ENCODE measurements around the gene MED13L. TPM values are rescaled to one million over a fixed set of nuclear protein-coding genes. Genes with fewer than 3 reads are reported as not detected.

The MED13L gene
- total RNA-seq, 1 donor from 2014 or later = 39.8 TPM

DNA sequence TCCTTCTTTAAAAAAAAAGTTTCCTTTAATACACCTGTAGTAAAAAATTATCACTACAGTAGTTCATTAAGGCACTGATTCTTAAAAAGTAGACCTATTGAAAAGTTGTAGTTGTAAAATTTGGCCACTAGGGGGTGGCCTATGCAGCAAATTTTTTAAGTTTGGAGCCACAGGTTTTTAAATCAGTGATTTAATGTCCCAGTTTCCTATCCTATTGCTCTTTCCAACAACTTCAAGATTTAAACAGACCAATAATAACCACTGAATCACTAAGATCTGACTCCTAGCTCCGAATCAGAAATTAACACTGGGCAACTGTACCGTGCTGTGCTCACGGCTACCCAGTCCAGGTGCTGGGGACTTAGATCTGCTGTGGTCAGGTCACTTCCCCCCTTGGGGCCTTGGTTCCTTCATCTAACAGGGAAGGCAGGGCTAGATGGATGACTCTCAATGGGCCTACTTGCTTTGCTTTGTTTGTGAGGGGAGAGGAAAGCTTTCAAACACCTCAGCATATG lies 279.3 kb downstream of the MED13L start:
- Histone ChIP-seq H3K4me3 (ENCODE audit: low read depth, low read length) (no peak overlapping the region), H3K36me3 (ENCODE audit: control insufficient read depth, insufficient read depth, low read length) (peaks cover 8% of the 10 kb centered on the region), H3K27me3 (ENCODE audit: control insufficient read depth, insufficient read depth, low read length) (no peaks in the 10 kb centered on the region)
- no peak for FAIRE-seq
- TF ChIP-seq, protein P1, sequence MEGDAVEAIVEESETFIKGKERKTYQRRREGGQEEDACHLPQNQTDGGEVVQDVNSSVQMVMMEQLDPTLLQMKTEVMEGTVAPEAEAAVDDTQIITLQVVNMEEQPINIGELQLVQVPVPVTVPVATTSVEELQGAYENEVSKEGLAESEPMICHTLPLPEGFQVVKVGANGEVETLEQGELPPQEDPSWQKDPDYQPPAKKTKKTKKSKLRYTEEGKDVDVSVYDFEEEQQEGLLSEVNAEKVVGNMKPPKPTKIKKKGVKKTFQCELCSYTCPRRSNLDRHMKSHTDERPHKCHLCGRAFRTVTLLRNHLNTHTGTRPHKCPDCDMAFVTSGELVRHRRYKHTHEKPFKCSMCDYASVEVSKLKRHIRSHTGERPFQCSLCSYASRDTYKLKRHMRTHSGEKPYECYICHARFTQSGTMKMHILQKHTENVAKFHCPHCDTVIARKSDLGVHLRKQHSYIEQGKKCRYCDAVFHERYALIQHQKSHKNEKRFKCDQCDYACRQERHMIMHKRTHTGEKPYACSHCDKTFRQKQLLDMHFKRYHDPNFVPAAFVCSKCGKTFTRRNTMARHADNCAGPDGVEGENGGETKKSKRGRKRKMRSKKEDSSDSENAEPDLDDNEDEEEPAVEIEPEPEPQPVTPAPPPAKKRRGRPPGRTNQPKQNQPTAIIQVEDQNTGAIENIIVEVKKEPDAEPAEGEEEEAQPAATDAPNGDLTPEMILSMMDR (IDR thresholded peaks at IDR 0.05; ENCODE audit: insufficient read depth, low read length, severe bottlenecking) = peak; percentile 58
- peak; percentile 56 for DNase-seq (ENCODE audit: low read depth)

DNA sequence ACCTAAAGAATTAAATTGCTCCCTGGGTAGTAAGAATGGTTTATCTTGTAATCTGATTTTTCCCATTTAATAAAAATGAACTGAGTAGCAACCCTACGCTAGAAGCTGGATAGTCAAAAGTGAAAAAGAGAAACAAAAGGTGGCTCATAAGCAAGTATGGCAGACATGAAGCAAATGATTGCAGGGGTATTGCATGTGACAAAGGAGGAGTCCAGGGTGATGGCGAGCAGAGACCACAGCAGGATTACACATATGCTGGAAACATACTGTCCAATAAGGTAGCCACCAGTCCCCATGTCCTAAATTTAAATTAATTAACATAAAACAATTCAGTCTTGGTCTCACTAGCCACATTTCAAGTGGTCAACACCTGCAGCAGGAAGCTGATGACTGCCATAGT lies 283.8 kb downstream of the MED13L start:
- DNase-seq (ENCODE audit: low read depth) (no peak), FAIRE-seq (no peak)
- TF ChIP-seq, protein P1 (IDR thresholded peaks at IDR 0.05; ENCODE audit: insufficient read depth, low read length, severe bottlenecking) = no peak
- peaks cover 11% of the 10 kb centered on the region for H3K36me3 ChIP-seq (ENCODE audit: control insufficient read depth, insufficient read depth, low read length)
- no peak overlapping the region for H3K4me3 ChIP-seq (ENCODE audit: low read depth, low read length)
- H3K27me3 ChIP-seq (ENCODE audit: control insufficient read depth, insufficient read depth, low read length) = no peaks in the 10 kb centered on the region

DNA sequence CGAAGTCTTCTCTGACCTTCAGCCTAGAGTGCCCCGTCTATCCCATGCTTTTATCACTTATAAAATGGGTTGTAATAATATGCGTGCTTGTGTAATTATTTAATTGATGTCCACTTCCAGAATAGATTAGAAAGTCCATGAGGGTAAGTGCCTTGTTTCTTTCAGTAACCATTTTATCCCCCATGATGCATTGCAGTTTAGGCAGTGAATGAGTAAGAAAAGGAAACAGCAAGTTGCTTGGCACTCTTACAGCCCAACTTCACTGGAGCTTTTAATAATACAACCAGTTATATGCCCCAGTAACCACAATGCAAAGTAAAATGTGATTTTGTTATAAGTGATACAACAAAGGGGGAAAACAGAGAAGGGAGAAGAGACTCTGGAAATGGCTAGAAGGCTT lies 287.3 kb downstream of the MED13L start:
- TF ChIP-seq, protein P1 (IDR thresholded peaks at IDR 0.05; ENCODE audit: insufficient read depth, low read length, severe bottlenecking) = no peak
- Histone ChIP-seq H3K36me3 (ENCODE audit: control insufficient read depth, insufficient read depth, low read length) (peaks cover 8% of the 10 kb centered on the region), H3K27me3 (ENCODE audit: control insufficient read depth, insufficient read depth, low read length) (no peaks in the 10 kb centered on the region), H3K4me3 (ENCODE audit: low read depth, low read length) (no peak overlapping the region)
- FAIRE-seq = no peak
- DNase-seq (ENCODE audit: low read depth) = no peak

DNA sequence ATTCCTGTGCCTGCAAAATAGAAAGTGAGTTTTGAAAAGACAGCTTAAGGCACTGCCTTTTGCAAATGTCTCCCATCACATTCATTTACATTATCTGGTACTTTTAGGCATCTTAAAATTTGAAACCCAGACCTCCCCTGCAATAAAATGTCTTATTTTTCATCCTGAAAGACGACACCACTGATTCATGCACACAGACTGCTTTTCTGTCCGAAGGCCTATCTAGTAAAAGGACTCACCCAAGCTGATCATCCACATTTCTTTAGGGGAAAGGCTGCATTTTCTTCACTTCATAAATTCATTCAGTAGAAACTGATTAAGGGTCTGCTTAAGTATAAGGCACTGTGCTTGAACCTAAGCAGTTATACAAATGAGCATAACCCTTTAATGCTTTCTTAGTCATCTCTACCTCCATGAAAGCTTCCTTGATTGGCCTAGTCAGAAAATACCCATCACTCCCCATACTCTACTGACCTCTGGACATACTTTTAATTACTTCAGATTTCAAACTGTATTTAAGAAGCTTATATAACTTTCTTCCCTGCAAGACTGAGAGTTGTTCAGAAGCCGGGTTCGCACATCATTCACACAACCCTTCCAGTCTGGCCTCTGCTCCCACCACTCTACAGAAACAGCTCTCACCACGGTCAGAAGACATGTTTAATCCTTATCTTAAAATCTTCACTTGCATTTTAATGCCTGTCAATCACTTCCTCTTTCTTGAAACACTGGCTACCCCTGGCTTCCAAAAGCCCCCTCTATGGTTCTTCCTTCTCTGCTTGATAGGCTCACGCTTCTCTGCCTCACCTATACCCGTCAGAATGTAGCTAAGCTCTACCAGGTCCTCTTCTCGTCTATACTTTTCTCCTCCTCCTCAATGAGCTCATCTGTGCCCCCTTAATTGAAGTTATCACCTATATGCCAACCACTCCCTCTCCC lies 288.6 kb downstream of the MED13L start:
- TF ChIP-seq, protein P1 (IDR thresholded peaks at IDR 0.05; ENCODE audit: insufficient read depth, low read length, severe bottlenecking) = no peak
- no peak overlapping the region for H3K4me3 ChIP-seq (ENCODE audit: low read depth, low read length)
- H3K36me3 ChIP-seq (ENCODE audit: control insufficient read depth, insufficient read depth, low read length) = peaks cover 7% of the 10 kb centered on the region
- DNase-seq (ENCODE audit: low read depth) (no peak), FAIRE-seq (no peak)
- no peaks in the 10 kb centered on the region for H3K27me3 ChIP-seq (ENCODE audit: control insufficient read depth, insufficient read depth, low read length)

DNA sequence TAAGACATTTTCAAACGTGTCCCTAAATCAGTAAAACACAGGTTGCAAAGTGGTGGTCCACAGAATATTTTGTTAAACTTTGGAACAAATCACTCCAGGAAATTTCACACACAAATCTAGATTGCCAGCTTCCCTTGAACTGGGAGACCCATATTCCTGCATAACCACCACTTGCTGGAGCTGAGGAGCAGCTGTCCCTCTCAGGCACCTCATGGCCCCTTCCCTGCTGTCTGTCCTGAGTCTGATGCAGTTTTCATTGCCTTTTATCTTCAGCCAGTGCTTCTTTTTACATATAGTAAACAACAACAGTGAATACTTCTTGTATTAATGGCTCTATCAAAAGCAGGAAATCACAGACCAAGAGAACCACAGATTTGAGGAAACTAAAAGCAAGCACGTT lies 289.3 kb downstream of the MED13L start:
- Histone ChIP-seq H3K4me3 (ENCODE audit: low read depth, low read length) (no peak overlapping the region), H3K36me3 (ENCODE audit: control insufficient read depth, insufficient read depth, low read length) (peaks cover 5% of the 10 kb centered on the region), H3K27me3 (ENCODE audit: control insufficient read depth, insufficient read depth, low read length) (no peaks in the 10 kb centered on the region)
- FAIRE-seq (no peak), DNase-seq (ENCODE audit: low read depth) (no peak)
- TF ChIP-seq, protein P1 (IDR thresholded peaks at IDR 0.05; ENCODE audit: insufficient read depth, low read length, severe bottlenecking) = no peak

Measured in bronchial epithelial cell (primary cell).